GM18499 (cell line): ENCODE results near the gene C16orf87.

Experiments
- ATAC-seq: cut with Tn5 transposase; IDR thresholded peaks from one replicate; pipeline ENCODE4 v1.9.1; 2021; ENCODE audit warnings: moderate number of reproducible peaks; ENCODE audit not compliant: insufficient read depth, unreplicated experiment

C16orf87 gene

DNA sequence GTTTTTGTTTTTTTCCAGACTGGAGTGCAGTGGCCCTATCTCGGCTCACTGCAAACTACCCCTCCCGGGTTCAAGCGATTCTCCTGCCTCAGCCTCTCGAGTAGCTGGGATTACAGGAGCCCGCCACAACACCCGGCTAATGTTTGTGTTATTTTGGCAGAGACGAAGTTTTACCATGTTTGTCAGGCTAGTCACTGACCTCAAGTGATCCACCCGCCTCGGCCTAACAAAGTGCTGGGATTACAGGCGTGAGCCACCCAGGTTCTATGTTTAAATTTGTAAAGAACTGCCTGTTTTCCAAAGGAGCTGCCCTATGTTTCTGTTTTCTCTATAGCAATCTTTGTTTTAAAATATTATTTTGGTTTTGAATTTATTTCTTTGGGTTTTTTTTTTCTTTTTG, 13.8 kb upstream of the C16orf87 start:
- ATAC-seq = no peak

DNA sequence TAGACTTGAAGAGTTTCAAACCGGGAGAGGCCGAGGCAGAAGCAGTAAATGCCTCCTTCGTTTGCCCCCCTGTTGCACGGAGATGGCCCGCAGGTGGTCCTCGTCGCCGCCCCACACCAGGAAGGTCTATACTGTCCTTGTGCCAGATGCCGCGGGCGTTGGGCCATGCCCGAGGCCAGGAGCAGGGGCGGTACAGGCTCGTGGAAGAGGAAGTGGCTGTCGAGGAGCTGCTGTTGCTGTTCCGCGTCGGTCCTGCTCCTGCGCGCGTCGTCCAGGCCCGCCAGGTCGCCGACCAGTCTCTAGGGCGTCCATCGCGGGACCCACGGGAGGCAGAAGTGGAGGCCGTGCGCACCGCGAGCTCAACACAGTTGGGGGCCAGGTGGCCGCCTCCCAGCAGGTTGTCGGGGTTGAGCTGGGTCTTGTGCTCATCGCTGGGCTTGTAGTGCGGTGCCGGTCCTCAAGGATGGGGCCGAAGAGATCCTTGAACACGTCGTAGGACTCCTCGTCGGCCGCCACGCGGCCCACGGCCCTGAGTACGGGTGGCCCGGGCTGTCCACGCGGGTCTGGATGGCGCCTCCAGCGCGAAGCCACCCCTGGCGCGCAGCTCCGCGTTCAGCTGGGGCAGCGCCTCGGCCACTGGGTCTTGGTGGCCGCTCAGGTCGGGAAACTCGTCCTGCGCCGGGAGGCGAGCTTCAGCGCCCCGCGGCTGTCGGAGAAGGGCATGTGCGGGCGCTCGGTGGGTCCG, 13.1 kb upstream of the C16orf87 start:
- ATAC-seq = no peak

GRCh38 chr16:46842192-46842895, 11.4 kb upstream of the C16orf87 start:
- ATAC-seq = no peak

- ATAC-seq = no peak
Observed at GRCh38 chr16:46839986-46840443, 9.0 kb upstream of the C16orf87 start.

DNA sequence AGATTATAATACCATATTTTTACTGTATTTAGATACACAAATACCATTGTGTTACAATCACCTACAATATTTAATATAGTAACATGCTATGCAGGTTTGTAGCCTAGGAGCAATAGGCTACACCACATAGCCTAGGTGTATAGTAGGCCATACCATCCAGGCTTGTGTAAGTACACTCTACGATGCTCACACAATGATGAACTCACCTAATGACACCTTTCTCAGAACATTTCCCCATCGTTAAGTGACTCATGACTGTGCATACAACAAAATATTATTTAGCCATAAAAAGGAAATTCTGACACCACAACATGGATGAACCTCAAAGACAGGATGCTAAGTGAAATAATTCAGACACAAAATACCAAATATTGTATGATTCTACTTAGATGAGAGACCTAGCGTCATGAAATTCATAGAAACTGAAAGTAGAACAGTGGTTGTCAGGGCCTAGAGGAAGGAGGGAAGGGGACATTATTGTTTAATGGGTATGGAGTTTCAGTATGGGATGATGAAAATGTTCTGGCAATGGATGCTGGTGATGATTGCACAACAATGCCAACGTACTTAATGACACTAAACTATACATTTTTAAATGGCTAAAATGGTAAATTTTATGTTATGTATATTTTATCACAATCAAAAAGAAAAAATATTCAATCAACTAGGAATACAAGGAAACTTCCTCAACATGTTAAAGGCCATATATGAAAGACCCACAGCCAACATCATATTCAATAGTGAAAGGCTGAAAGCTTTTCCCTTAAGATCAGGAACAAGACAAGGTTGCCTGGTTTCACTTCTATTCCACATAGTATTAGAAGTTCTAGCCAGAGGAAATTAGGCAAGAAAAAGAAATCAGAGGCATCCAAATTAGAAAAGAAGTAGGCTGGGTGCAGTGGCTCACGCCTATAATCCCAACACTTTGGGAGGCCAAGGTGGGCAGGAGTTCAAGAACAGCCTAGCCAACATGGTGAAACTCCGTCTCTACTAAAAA, 5.9 kb upstream of the C16orf87 start:
- no peak for ATAC-seq

- ATAC-seq = no peak
Observed at GRCh38 chr16:46833460-46833800, 2.5 kb upstream of the C16orf87 start.

- ATAC-seq = no peak
Observed at GRCh38 chr16:46832757-46833459, 1.9 kb upstream of the C16orf87 start.

DNA sequence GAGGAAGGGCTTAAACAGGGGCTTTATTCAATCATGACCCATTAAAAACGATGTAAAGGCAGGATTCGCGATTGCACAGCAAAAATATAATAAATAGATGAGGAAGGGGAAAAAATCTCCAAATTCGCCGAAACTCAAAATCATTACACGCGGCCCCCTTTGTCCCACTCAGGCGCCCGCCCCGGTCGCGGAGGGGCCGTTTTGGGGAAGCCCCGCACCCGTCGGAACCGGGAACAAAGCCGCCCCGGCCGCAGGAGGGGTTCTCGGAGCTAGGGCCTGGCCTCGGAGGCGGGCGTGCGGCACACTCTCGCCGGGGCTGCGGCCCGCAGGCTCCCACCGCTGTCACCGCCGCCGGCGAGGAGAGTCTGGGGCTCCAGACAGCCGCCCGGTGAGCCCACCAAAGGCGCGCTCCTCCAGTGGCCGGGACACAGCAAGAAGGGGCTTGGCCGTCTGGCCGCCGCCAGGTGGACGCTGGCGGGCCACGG, 521 bp downstream of the C16orf87 start:
- ATAC-seq = no peak

- ATAC-seq = no peak
Observed at GRCh38 chr16:46828943-46829342, 2.0 kb downstream of the C16orf87 start.

DNA sequence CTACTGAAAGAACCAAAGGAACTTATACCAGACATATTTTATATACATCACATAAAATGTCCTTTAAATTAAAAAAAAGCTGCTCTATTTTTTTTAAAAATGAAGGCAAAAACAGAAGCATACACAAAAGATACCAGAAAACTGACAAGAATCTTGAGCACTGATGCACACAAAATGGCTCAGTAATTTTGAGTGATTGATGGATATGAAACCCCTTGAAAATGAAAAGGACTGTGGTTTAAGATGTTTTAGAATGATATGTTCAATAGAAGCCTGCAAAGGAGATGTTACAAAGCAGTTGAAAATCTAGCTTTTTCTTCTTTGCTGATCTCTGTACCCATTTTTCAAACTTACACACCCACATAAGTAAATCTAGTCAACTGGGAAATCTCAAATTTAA, 2.7 kb downstream of the C16orf87 start:
- no peak for ATAC-seq

DNA sequence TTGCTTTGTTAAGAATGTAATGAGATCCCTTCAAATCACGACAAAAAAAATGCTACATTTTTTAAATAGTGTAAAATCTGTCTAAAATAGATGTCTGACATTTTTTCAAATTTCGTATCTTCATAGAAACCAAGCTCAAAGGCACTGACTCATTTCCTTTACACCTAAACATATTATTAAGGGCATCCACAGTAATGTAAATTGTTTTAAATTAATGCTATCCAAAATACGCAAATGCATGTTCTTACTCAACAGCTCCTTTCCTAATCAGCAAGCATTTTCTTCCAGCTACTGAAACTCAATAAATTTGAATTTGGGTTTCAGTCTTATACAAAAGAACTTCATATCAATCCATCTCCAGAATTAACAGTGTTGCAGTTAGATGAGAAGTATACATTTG, 4.3 kb downstream of the C16orf87 start:
- no peak for ATAC-seq

DNA sequence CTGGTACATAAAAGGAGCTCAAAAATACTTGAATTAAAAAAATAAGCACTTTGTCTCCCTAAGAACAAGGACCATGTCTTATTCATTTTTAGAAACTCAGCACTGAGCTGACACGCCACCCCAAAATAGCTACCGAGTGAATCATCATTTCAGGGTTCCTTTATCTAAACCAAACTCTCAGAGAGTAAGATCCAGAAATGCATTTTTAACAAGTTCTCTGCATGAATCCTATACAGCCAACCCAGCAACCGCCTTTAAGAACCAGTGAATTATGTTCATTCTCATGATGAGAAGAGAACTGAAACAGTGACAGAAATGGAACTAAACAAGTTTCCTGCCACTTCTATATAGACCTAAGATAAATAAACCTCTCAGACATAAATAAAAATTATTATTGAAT, 8.7 kb downstream of the C16orf87 start:
- ATAC-seq = peak; percentile 85

DNA sequence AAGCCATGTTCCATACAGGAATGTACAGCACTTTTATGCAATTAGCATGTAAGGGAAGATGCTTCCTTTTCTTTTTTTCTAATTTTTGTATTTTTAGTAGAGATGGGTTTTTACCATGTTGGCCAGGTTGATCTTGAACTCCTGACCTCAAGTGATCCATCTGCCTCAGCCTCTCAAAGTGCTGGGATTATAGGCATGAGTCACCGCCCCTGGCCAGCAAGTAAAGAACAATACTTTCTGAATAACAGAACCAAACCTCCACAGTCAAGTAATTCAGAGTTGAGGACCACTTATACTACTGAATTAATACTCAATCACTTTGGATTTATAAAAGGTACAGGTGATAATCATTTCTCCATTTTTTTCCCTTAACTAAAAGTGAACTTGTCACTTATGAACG, 13.0 kb downstream of the C16orf87 start:
- no peak for ATAC-seq

GRCh38 chr16:46814790-46815189, 16.2 kb downstream of the C16orf87 start:
- ATAC-seq = no peak

- no peak for ATAC-seq
Observed at GRCh38 chr16:46813611-46814010, 17.4 kb downstream of the C16orf87 start.

DNA sequence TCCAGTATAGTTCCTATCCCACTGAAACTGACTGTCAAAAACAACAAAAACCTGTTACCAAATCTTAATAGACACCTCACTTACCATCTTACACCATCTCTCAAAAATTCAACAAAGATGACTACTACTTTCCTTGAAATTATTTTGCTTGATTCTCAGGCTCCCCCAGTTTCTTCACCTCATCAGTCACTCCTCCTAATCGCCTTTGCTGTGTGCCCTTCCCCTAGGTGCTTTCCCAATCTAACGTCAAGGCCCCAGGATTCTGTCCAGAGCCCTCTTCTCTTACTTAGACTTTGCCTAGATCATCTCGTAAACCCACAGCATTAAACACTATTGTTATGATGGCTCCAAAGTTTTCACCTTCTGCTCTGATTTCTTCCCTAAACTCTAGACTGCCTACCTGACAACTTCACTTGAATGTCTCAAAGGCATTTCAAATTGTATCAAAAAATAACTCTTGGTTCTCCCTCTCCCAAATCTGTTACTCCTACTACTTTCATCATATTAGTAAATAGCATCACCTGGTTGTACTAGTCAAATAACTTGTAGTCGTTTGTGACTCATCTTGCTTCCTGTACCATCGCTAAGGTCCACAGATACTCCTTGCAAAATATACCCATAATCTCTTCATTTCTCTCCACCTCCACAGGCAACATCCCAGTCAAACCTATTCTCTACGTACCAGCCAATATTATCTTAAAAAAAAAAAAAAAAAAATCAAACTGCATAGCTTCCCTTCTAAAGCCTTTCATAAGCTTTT, 18.0 kb downstream of the C16orf87 start:
- no peak for ATAC-seq

DNA sequence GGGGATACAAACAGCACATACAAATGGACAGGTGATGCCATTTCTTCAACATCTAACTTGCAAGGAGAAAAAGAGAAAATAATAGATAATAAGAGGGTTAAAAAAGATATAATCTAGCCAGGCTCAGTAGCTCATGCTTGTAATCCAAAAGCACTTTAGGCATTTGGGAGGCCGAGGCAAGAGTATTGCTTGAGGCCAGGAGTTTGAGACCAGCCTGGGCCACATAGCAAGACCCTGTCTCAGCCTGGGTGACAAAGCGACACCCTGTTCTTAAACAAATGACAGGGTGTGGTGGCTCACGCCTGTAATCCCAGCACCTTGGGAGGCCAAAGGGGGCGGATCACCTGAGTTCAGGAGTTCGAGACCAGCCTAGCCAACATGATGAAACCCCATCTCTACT, 19.3 kb downstream of the C16orf87 start:
- no peak for ATAC-seq

- no peak for ATAC-seq
Observed at GRCh38 chr16:46808997-46809396, 22.0 kb downstream of the C16orf87 start.

- ATAC-seq = no peak
Observed at GRCh38 chr16:46807336-46807735, 23.6 kb downstream of the C16orf87 start.
